Suprapubic skin (tissue), 4 donors: Measurements from ENCODE around the gene LMF1.

Experiments used
- CTCF ChIP-seq, 2 donors: fragments of 200-600 bp in 1 of 2; fragments of 450-650 bp in 1 of 2; sonication (generic) in 1 of 2; IDR thresholded peaks; one replicate each; pipeline ENCODE4 v1.5.1; 2016 to 2019; ENCODE audit warnings: antibody characterized with exemption in 2 of 2, mild to moderate bottlenecking in 1 of 2, moderate library complexity in 1 of 2
- EP300 ChIP-seq: sonication (generic); formaldehyde crosslinking; IDR thresholded peaks from one replicate; pipeline ENCODE4 v1.6.1; 2017; ENCODE audit warnings: antibody characterized with exemption
- POLR2A ChIP-seq, 2 donors: fragments of 450-650 bp; IDR thresholded peaks; one replicate each; pipeline ENCODE4 v1.6.1; 2017; ENCODE audit warnings: antibody characterized with exemption in 2 of 2, mild to moderate bottlenecking in 2 of 2, moderate library complexity in 2 of 2
- POLR2AphosphoS5 ChIP-seq, 3 donors: sonication (generic); formaldehyde crosslinking; IDR thresholded peaks; one replicate each; pipeline ENCODE4 v1.6.1; 2017; ENCODE audit warnings: antibody characterized with exemption in 3 of 3

GRCh38 chr16:868846-869822 lies 101.7 kb downstream of the LMF1 start:
- TF ChIP-seq CTCF (IDR thresholded peaks at IDR 0.05) (no peak), EP300 (no peak), POLR2AphosphoS5 (IDR thresholded peaks at IDR 0.05) (no peak), POLR2A (IDR thresholded peaks at IDR 0.05) (no peak)
